CD4-positive, alpha-beta T cell treated with Interleukin-6 for 4 hours (primary cell): Measurements from ENCODE around the gene CDH4.

ENCODE experiments used
- DNase-seq: peaks from one replicate; pipeline ENCODE4 v3.0.0-alpha.2; 2020; ENCODE audit warnings: mixed read lengths

The CDH4 gene

GRCh38 chr20:61891916-61892649 is 640.0 kb downstream of the CDH4 start:
- no peak for DNase-seq

DNA sequence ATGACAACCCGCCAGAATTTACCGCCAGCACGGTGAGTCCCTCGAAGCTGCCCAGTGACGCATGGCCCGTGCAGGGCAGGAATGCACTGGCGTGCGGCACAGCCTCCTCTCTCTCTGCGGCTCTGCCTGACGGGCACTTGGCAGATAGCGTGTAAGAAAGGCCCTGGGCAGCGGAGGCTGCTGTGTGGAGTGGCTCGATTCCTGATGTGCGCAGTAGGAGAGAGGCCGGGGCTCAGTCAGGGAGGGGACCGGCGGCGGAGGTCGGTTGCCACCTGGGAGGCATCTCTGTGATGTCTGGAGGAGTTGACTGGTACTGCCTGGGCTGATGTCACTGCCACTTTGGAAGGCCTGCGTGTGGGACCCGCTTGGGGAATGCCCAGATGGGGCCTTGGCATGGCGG is 643.0 kb downstream of the CDH4 start:
- no peak for DNase-seq

DNA sequence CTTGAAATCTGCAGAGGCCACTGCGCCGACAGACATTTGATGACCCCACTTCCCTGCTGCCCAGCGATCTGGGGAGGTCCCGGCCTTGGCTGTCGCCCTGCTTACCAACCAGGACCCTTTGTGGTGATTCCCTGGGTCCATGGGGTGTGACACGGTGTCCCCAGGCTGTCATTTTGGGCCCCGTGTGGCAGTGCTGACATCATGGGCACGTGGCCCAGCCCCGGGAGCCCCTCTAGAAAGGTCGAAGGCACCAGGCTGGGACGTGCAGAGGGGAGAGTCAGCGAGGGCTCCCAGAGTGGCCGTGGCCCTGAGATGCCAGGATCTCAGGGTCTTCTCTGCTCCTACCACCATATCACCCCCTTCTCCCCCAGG is 643.6 kb downstream of the CDH4 start:
- no peak for DNase-seq

- DNase-seq = peak; percentile 6
Observed at GRCh38 chr20:61896058-61896961, 644.2 kb downstream of the CDH4 start.

DNA sequence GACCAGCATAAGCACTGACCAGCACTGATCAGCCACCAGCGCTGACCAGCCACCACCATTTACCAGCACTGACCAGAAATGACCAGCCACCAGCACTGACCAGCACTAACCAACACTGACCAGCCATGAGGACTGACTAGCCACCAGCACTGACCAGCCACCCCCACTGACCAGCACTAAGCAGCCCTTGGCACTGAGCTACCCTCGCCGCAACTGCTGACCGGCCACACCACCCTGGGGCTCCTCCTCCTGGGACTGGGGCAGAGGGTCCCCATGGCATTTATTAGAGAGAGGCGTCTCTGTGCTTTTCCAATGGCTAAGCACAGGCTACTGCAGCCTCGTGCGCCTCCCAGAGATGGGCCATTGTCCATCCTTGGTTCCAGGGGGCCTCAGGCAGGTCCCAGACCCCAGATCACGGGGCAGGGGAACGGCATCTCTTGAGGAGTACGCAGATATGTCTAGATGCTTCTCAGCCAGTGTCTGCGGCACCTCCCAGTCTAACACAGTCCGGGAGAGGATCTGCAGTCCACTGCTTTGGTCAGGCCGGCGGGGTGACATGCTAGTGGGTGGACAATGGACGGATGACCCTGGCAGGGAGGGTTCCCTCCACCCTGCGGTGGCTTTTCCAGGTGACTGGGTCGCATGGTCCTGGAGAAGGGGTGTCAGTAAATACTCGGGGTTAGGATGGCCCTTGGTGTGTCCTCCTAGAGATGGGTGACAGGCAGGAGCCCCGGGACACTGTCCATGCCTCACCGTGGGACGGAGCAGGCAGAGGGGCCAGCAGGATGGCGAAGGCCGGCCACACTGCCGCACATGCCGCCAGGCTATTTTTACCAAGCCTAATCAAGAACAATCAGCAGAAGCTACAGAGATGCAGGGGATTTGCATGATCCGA is 645.6 kb downstream of the CDH4 start:
- DNase-seq = no peak

GRCh38 chr20:61898405-61898804 is 646.3 kb downstream of the CDH4 start:
- DNase-seq = no peak

- DNase-seq = no peak
Observed at GRCh38 chr20:61900011-61900944, 648.2 kb downstream of the CDH4 start.

DNA sequence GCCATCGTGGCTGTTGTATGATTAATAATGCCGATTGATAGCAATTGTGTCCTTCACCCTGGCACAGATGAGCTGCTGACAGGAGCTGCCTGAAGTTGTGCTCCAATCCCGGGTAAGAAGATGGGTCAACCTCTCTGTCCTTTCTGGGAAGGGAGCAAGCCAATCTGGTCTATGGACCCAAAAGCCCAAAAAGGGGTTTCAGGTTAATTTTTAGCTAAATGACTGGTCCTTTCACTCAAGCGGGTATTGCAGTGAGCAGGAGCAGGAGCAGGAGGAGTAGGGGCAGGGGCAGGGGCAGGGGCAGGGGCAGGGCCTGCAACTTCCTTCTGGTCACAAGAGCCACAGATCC is 648.9 kb downstream of the CDH4 start:
- no peak for DNase-seq

DNA sequence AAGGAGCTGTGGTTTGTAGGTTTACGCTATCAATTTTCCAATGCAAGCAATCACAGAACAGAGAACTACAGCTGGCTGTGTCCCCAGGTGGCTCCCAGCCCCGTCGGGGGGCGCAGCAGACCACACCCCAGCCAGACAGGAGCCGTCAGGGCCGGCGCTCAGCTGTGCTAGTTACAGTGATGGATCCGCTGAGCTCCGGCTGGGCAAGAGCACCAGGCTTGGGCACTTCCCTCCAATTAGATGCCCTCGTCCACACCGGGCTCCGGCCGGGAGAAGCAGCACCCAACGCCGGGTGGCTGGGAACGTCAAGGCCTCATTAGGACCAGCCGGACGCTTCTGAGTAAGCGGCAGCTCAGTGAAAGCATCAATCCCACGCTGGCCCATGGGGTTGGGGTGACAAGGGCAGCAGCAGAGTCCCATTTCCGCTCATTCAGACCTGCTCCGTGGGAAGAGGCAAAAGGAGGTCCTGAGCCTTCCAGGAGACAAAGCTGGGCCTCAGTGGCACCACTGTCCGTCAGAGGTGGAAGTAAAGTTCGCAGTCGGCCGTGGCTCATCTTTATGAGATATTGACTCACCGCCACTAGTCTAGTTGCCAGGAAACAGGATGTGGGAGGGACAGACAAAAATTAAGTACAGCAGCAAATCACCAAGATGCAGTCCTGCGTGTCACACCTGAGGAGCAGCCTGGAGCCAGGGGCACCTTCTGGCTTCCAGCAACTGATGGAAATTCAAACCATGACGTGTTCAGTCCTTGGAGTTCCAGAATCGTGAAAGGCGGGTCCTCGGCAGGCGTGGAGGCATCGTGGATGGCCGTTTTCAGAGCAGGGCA is 649.5 kb downstream of the CDH4 start:
- no peak for DNase-seq

DNA sequence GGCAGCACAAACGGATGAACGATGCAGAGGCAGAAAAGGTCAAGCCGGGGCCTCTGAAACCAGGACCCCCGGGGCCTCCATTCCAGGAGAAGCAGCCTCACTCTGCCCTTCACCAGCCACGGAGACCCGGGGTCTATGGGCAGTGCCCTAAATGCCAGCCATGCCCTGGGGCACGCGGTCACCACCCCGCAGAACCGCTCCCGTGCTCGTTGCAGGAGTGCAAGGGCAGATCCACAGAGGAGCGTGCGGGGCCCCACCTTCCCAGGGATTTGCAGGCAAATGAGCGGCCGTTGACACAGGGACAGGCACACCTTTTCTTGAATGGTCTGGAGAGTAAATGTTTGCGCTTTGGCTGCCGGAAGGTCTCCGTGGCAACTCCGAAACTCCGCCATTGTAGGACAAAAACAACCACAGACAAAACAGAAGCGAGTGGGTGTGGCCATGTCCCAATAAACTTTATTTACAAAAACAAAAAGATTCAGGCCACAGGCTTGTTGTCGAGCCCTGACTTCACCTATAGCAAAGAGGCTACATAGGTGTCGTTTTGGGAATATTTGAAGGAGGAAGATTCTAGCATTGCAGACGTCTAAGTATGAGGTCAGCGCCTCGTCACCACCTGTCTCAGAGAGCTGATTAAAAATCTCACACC is 650.3 kb downstream of the CDH4 start:
- DNase-seq = no peak

- DNase-seq = no peak
Observed at GRCh38 chr20:61903575-61904340, 651.7 kb downstream of the CDH4 start.

DNA sequence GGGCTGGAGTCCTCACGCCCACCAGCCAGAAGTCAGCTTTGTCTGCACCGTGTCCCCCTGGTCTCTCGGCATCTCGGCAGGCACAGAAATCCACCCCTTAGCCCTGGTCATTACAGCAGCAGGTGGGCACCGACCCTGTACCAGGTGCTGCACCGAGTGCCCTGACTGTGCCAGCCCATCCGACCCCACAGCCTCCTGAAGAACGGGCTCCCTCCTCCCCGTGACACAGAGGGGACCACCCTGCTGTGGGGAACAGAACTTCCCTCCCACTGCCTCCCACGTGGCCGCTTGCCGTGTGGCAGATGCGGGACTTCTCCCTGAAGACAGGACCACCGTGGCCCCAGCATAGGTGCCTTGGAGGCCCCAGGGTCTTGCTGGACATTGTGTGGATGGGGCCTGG is 652.4 kb downstream of the CDH4 start:
- no peak for DNase-seq

DNA sequence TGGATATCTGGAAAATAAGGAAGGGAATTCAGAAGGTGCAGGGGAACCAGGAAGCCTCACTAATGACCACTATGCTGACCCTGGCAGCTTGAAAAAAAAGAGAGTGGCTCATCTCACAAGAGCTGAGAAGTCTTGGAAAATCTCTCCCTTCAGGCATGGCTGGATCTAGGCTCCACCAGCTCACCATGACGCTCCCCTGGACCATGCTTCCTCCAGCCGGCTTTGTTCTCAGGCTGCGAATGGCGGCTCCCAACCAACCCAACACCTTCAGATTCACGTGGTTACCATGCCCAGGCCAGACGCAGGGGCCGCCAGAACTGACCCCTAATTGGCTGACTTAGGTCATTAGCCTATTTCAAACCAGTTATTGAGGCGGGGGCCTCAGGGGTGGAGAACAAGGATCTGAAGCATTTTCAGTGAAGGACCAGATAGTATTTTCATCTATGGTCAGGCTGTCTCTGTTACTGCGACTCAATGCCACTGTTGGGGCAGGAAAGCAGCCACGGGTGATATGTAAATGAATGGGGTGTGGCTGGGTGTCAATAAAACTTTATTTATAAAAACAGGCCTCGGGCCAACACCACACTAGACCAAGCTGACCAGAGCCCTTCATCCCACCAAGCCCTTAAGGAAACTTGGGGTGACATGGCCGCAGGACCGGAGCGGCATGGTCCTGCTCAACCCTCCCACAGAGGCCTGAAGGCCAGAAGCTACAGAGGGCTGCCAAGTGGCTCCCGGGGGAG is 653.9 kb downstream of the CDH4 start:
- DNase-seq = no peak

DNA sequence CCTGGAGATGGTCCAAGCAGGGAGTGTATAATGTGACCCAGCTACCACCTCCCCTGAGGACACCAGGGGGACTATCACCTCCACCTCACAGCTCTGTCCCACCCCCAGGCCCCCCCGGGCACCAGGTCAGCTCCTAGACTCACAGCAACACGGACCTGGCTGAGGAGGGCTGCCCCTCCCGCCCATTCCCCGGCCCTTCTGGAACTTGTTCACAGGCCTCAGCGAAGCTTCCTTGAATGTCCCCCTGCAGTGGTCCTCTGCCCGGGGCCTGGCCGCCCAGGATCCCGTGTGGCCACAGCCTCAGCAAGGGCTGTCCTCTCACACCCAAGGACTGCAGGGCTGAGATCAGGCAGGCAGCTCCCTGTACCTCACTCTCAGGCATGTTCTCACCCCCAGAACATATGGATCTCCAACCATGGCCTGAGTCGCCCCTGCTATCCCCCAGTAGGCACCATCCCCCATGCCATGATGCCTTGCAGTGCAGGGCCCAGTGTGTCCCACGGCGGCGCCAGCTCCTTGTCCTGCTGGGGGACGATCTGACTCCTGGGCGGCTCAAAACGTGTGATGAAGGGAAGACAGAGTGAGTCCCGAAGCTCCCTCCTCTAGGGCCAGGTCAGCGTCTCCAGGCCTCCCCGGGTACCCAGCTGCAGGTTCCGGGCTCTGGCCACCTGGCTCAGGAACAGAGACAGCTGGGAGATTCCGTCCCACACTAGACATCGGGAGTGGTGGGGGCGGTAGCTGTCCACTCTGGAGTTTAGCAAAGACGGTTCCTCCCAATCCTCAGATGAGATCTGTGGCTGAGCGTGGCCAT is 655.2 kb downstream of the CDH4 start:
- DNase-seq = no peak

- DNase-seq = no peak
Observed at GRCh38 chr20:61908057-61909026, 656.3 kb downstream of the CDH4 start.

DNA sequence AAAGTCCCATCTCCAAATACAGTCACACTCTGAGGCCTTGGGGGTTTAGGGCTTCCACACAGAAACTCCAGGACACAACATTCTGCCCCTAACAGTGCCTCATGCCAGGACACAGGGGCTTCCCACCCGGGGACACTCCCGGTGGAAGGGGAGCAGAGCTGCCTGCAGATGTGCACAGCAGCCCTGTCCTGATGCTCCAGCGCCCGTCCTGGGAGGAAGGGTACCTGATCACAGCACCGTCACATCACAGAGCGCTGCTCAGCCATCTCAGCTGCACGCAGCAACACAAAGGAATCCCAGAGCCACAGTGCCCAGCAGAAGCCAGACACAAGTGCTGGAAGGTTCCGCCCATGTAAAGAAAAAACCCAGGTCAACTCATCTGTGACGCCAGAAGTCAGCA is 657.0 kb downstream of the CDH4 start:
- no peak for DNase-seq

- DNase-seq = no peak
Observed at GRCh38 chr20:61909821-61910220, 657.8 kb downstream of the CDH4 start.
